ENCODE data around the gene TTLL11. TPM values are rescaled to one million over a fixed set of nuclear protein-coding genes. Genes with fewer than 3 reads are reported as not detected.

Gene TTLL11
- polyA plus RNA-seq, 1 donor from 2014 or later: 8.0 TPM

- Histone ChIP-seq H3K9me3 (ENCODE audit: low read length) (no peaks in the 10 kb centered on the region), H3K27ac (ENCODE audit: low read length) (no peak overlapping the region), H4K20me1 (ENCODE audit: insufficient read depth) (no peaks in the 10 kb centered on the region), H3K4me2 (ENCODE audit: low read length) (no peak overlapping the region), H3K9ac (ENCODE audit: low read length) (no peak overlapping the region), H3K79me2 (replicated peaks; ENCODE audit: insufficient read depth, low read length) (no peaks in the 10 kb centered on the region), H3K36me3 (ENCODE audit: insufficient read depth, low read length) (no peaks in the 10 kb centered on the region), H3K9me2 (ENCODE audit: insufficient read depth, low read length) (no peaks in the 10 kb centered on the region), H3K4me3 (ENCODE audit: low read length) (no peak overlapping the region), H2AFZ (ENCODE audit: low read depth, low read length) (no peak overlapping the region), H3F3A (ENCODE audit: insufficient read depth, low read length, poor library complexity, severe bottlenecking) (no peaks in the 10 kb centered on the region), H3K27me3 (ENCODE audit: insufficient read depth, low read depth, low read length) (no peaks in the 10 kb centered on the region)
- no peak for TF ChIP-seq POLR2AphosphoS5 (IDR thresholded peaks at IDR 0.05)
- TF ChIP-seq REST (IDR thresholded peaks at IDR 0.05; ENCODE audit: borderline replicate concordance): no peak
- no peak for TF ChIP-seq CTCF (IDR thresholded peaks at IDR 0.05; ENCODE audit: poor library complexity, severe bottlenecking)
- no peak for TF ChIP-seq EP300 (conservative IDR thresholded peaks at IDR 0.05; ENCODE audit: poor library complexity, severe bottlenecking)
- no peak for TF ChIP-seq SMC3 (conservative IDR thresholded peaks at IDR 0.05; ENCODE audit: poor library complexity)
- no peak for TF ChIP-seq MXI1 (conservative IDR thresholded peaks at IDR 0.05; ENCODE audit: poor library complexity, severe bottlenecking)
- no peak for TF ChIP-seq EZH2 (IDR thresholded peaks at IDR 0.05; ENCODE audit: borderline replicate concordance, insufficient read depth, low read length, poor library complexity, severe bottlenecking)
- no peak for TF ChIP-seq RAD21 (conservative IDR thresholded peaks at IDR 0.05)
- no peak for TF ChIP-seq TAF1 (IDR thresholded peaks at IDR 0.05; ENCODE audit: low read depth)
These were observed 239.3 kb downstream of the TTLL11 start for GRCh38 chr9:121853617-121854395.

- H3K4me3 ChIP-seq (ENCODE audit: low read length): no peak overlapping the region
- no peaks in the 10 kb centered on the region for H4K20me1 ChIP-seq (ENCODE audit: insufficient read depth)
- H3K27me3 ChIP-seq (ENCODE audit: insufficient read depth, low read depth, low read length): no peaks in the 10 kb centered on the region
- TF ChIP-seq REST (IDR thresholded peaks at IDR 0.05; ENCODE audit: borderline replicate concordance) (no peak), SMC3 (conservative IDR thresholded peaks at IDR 0.05; ENCODE audit: poor library complexity) (no peak), POLR2AphosphoS5 (IDR thresholded peaks at IDR 0.05) (no peak)
- H3K36me3 ChIP-seq (ENCODE audit: insufficient read depth, low read length): no peaks in the 10 kb centered on the region
- H3K9me3 ChIP-seq (ENCODE audit: low read length): no peaks in the 10 kb centered on the region
- H3K9ac ChIP-seq (ENCODE audit: low read length): no peak overlapping the region
- no peaks in the 10 kb centered on the region for H3F3A ChIP-seq (ENCODE audit: insufficient read depth, low read length, poor library complexity, severe bottlenecking)
- no peak overlapping the region for H3K27ac ChIP-seq (ENCODE audit: low read length)
- no peak overlapping the region for H2AFZ ChIP-seq (ENCODE audit: low read depth, low read length)
- H3K9me2 ChIP-seq (ENCODE audit: insufficient read depth, low read length): no peaks in the 10 kb centered on the region
- H3K79me2 ChIP-seq (replicated peaks; ENCODE audit: insufficient read depth, low read length): no peaks in the 10 kb centered on the region
- no peak overlapping the region for H3K4me2 ChIP-seq (ENCODE audit: low read length)
These were observed 240.2 kb downstream of the TTLL11 start for GRCh38 chr9:121852651-121853616.
